Hematopoietic multipotent progenitor cell treated with erythropoietin and hydrocortisone succinate and interleukin-3 and kit ligand, for 4 days (in vitro differentiated cells): Measurements from ENCODE around the gene ZNF536.

Source experiments
- DNase-seq: peaks from one replicate; pipeline ENCODE4 v3.0.0-alpha.2; 2015

ZNF536 gene

GRCh38 chr19:30539981-30540380 is 167.8 kb downstream of the ZNF536 start:
- no peak for DNase-seq

GRCh38 chr19:30540761-30541160 is 168.6 kb downstream of the ZNF536 start:
- no peak for DNase-seq

- no peak for DNase-seq
Observed at GRCh38 chr19:30541575-30541974, 169.4 kb downstream of the ZNF536 start.

GRCh38 chr19:30543243-30543945 is 171.2 kb downstream of the ZNF536 start:
- no peak for DNase-seq

GRCh38 chr19:30545752-30546151 is 173.6 kb downstream of the ZNF536 start:
- no peak for DNase-seq

- peak; percentile 3 for DNase-seq
Observed at GRCh38 chr19:30546332-30546731, 174.1 kb downstream of the ZNF536 start.

GRCh38 chr19:30547246-30547645 is 175.1 kb downstream of the ZNF536 start:
- no peak for DNase-seq

GRCh38 chr19:30549151-30549550 is 177.0 kb downstream of the ZNF536 start:
- no peak for DNase-seq

- no peak for DNase-seq
Observed at GRCh38 chr19:30551271-30551670, 179.1 kb downstream of the ZNF536 start.

GRCh38 chr19:30552593-30552992 is 180.4 kb downstream of the ZNF536 start:
- DNase-seq: no peak

- no peak for DNase-seq
Observed at GRCh38 chr19:30555075-30555790, 183.0 kb downstream of the ZNF536 start.

GRCh38 chr19:30555791-30556110 is 183.6 kb downstream of the ZNF536 start:
- no peak for DNase-seq

GRCh38 chr19:30556230-30556711 is 184.1 kb downstream of the ZNF536 start:
- no peak for DNase-seq

GRCh38 chr19:30557212-30557611 is 185.0 kb downstream of the ZNF536 start:
- DNase-seq: no peak

GRCh38 chr19:30557927-30558557 is 185.9 kb downstream of the ZNF536 start:
- DNase-seq: no peak

GRCh38 chr19:30558793-30559192 is 186.6 kb downstream of the ZNF536 start:
- DNase-seq: no peak

- no peak for DNase-seq
Observed at GRCh38 chr19:30559446-30559845, 187.3 kb downstream of the ZNF536 start.

- no peak for DNase-seq
Observed at GRCh38 chr19:30562981-30563380, 190.8 kb downstream of the ZNF536 start.

- no peak for DNase-seq
Observed at GRCh38 chr19:30563691-30564090, 191.5 kb downstream of the ZNF536 start.

- DNase-seq: no peak
Observed at GRCh38 chr19:30564551-30565011, 192.4 kb downstream of the ZNF536 start.

GRCh38 chr19:30565636-30566035 is 193.5 kb downstream of the ZNF536 start:
- DNase-seq: no peak

- DNase-seq: no peak
Observed at GRCh38 chr19:30566681-30567420, 194.7 kb downstream of the ZNF536 start.

- DNase-seq: no peak
Observed at GRCh38 chr19:30567536-30568232, 195.5 kb downstream of the ZNF536 start.
